NCI-H128 (cell line): Measurements from ENCODE around the gene TIAM2.

Experiments
- DNase-seq: peaks from one replicate; lab custom pipeline; 2025; ENCODE audit not compliant: unreplicated experiment; lab: John Stamatoyannopoulos, UW

The TIAM2 gene

GRCh38 chr6:155274533-155274932 lies 279.4 kb downstream of the TIAM2 start:
- no peak for DNase-seq

GRCh38 chr6:155275808-155276480 lies 280.8 kb downstream of the TIAM2 start:
- no peak for DNase-seq

GRCh38 chr6:155276638-155277037 lies 281.5 kb downstream of the TIAM2 start:
- no peak for DNase-seq

GRCh38 chr6:155278319-155279049 lies 283.4 kb downstream of the TIAM2 start:
- no peak for DNase-seq

GRCh38 chr6:155284775-155285174 lies 289.7 kb downstream of the TIAM2 start:
- no peak for DNase-seq

- DNase-seq: peak; percentile 16
Observed at GRCh38 chr6:155287762-155288161, 292.6 kb downstream of the TIAM2 start.

- DNase-seq: no peak
Observed at GRCh38 chr6:155290491-155290890, 295.4 kb downstream of the TIAM2 start.

- DNase-seq: no peak
Observed at GRCh38 chr6:155291291-155291690, 296.2 kb downstream of the TIAM2 start.

- DNase-seq: no peak
Observed at GRCh38 chr6:155292711-155293110, 297.6 kb downstream of the TIAM2 start.

GRCh38 chr6:155297669-155298068 lies 302.6 kb downstream of the TIAM2 start:
- no peak for DNase-seq

GRCh38 chr6:155301867-155302266 lies 306.8 kb downstream of the TIAM2 start:
- DNase-seq: no peak

- no peak for DNase-seq
Observed at GRCh38 chr6:155303361-155303870, 308.3 kb downstream of the TIAM2 start.

- DNase-seq: no peak
Observed at GRCh38 chr6:155306958-155307357, 311.8 kb downstream of the TIAM2 start.
